GM18511 (cell line): ENCODE data around the gene ARHGAP10.

Experiments used
- ATAC-seq: cut with Tn5 transposase; IDR thresholded peaks from one replicate; pipeline ENCODE4 v1.9.1; 2021; ENCODE audit warnings: mild to moderate bottlenecking, moderate library complexity; ENCODE audit not compliant: unreplicated experiment

Gene ARHGAP10

DNA sequence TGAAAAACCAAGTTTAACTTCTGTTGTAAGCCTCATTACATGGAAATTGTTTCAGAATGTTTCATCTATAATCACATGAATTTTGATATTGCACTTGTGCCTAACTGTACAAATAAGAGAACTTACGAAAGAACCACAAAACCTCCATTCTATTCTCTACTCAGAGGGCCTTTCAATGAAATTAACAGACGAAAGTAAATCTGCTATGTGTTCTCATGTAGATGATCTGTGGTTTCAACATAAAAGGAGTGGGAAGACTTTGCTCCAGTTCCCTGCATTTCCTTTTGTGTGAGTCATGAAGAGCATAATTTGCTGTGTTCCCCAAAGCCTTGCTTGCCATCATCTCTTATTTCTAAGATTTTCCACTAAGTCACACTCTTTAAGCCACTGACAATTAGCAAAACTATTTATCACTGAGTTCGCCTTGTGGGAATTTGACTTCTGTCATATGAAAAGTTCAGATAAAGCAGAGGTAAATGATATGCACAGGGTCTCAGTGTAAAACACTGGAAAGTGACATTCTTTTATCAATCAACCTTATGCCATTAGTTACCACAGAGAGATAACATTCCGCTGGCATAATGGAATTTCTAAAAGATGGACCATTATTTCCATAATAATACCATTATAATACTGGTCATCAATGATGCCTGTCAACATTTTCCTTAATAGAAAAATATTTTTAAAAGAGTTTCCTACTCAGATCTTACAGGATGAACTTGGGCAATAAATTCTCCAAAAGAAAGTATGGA lies 380.5 kb downstream of the ARHGAP10 start:
- ATAC-seq = no peak

DNA sequence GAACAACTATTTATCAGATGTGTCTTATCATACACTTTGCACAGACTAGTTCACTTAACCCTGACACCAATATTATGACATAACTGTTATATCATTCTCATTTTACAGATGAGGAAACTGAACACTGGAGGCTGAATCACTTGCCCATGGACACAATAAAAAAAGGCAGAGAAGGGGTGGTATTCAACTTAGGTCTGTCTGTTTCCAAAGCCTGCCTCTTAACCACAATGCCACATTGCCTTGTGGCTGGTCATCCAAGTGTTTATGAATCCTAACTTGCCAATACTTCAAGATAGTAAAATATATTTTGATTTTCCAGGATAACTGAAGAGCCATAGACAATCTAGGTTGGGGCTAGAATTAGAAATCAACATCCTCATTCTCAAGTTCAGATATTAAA lies 382.5 kb downstream of the ARHGAP10 start:
- ATAC-seq = no peak

DNA sequence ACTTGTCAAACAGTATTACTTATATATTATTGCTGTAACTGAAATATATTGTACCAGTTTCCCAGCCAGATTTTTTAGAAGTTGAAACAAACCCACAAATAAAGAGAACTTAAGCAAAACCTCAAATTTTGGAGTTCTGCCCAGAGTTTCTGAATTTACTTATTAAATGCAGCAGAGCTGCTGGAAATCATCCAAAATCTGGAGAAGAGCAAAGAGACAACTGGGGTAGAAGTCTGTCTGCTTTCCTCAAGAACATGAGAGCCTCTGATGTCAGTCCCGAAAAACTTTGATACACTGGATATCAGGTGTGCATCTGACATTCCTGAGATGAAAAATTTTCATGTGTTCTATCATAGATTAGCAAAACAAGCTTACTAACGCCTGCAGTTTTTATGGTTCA lies 384.4 kb downstream of the ARHGAP10 start:
- no peak for ATAC-seq

DNA sequence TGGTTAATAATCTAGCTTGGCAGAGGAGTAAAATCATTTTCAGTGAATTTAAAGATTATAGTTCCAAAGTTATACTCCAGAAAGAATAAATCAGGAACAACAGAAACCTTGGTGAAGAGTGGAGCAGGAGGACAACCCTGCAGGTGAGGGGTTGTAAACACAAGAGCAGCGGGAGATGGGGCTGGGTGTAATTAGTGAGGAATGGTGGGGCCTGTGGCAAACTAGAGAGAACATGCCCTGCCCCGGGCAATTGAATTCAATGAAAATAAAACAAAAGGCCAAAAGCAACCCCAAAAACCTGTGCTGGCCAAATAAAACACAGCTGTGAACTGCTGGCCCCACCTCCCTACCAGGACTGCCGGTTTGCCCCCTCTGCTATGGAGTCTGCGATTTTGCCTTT lies 385.1 kb downstream of the ARHGAP10 start:
- ATAC-seq = no peak

DNA sequence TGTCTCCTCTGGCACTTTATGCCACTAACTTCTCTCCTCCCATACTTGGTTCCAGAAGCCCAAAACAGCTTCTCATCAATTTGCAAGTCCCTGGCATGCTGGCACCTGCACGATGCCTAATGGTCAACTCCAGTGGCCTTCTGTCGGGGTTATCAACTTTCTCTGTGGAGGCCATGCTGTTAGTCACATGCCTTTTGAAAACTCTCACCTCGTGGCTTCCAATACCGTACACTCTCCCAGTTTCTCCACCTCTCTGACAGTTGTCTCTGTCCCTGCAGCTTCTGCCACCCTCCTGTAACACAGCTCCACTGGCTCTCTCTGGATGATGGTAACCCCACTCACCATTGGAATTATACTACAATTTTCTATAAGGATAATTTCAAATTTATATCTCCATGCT lies 386.3 kb downstream of the ARHGAP10 start:
- no peak for ATAC-seq

DNA sequence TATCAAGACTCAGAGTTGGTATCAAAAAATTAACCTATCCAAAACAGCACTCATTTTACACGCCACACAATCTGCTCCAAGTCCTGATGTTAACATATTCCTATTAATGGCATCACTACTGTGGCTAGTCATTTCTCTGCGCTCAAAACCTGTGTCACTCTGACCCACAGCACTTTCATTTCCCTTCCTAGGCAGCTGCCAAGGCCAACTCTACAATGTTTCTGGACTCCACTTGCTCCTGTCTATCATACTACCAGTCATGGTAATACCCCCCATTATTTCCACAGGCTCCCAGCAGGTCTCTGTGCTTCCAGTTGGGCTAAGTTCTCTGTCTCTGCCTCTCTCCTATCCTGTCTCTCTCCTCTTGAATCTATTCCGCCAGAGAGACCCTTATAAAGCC lies 386.7 kb downstream of the ARHGAP10 start:
- peak; percentile 65 for ATAC-seq

DNA sequence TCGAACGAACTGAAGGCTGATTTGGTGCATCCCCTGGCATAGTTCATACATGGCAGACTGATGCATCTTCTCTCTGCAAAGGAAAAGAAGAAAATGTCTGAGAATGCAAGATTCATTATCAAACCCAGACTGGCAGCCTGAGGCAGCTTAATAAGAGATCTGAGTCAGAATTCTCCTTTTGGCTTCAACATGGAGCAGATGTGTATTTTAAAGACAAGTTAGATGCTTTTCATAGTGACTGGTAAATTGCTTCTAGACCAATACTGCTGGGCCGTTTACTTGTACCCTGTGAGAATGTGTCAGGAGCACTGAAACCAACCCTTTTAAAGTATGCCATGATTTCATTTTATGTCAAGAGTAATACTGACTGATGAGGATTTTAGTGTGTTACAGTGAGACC lies 388.3 kb downstream of the ARHGAP10 start:
- ATAC-seq = no peak
